Transverse colon (tissue), 3 donors: ENCODE data around the gene INTS3.

Experiments
- CTCF ChIP-seq, 5 experiments: fragments of 200-600 bp in 3 of 5; fragments of 450-650 bp in 2 of 5; sonication (generic) in 3 of 5; IDR thresholded peaks; 1 replicate in 2 of 5; 2 replicates in 3 of 5; pipeline ENCODE4 v1.5.1; 2016 to 2017; ENCODE audit warnings: antibody characterized with exemption in 5 of 5, inconsistent platforms in 3 of 5, mild to moderate bottlenecking in 2 of 5, moderate library complexity in 1 of 5
- EP300 ChIP-seq: sonication (generic); formaldehyde crosslinking; IDR thresholded peaks from one replicate; pipeline ENCODE4 v1.6.1; 2017; ENCODE audit warnings: antibody characterized with exemption, low read depth
- POLR2A ChIP-seq: fragments of 450-650 bp; IDR thresholded peaks from one replicate; pipeline ENCODE4 v1.6.1; 2016; ENCODE audit warnings: antibody characterized with exemption, mild to moderate bottlenecking, moderate library complexity

GRCh38 chr1:153794624-153795329 lies 66.9 kb downstream of the INTS3 start:
- TF ChIP-seq CTCF (IDR thresholded peaks at IDR 0.05) (no peak), EP300 (no peak), POLR2A (no peak)
